DND-41 (cell line): Measurements from ENCODE around the gene OR6C75.
"Not testable (repeated sequence)": the region's sequence is repeated elsewhere in the genome, so short reads cannot be mapped to it uniquely, and the experiment has no call there.

Experiments used
- ATAC-seq: fragments of 200-7000 bp; cut with Tn5 transposase; 3 replicates; pipeline ENCODE4 v1.9.1; 2021; ENCODE audit warnings: low read depth; ENCODE audit not compliant: insufficient read depth
- DNase-seq: peaks from one replicate; pipeline ENCODE4 v3.0.0-alpha.2; 2020
- H2AFZ ChIP-seq: 2 replicates; pipeline ENCODE4 v1.6.0; 2012; ENCODE audit warnings: low read depth, low read length
- H3K27ac ChIP-seq: 2 replicates; pipeline ENCODE4 v1.5.1; 2012; ENCODE audit warnings: low read length, inconsistent platforms
- H3K27me3 ChIP-seq: fragments of 200-600 bp; sonication (generic); 2 replicates; pipeline ENCODE4 v1.6.0; 2012; ENCODE audit warnings: low read length, mild to moderate bottlenecking, inconsistent platforms; ENCODE audit not compliant: insufficient read depth, poor library complexity
- H3K36me3 ChIP-seq: 2 replicates; pipeline ENCODE4 v1.5.1; 2012; ENCODE audit warnings: low read length, inconsistent platforms; ENCODE audit not compliant: insufficient read depth
- H3K4me1 ChIP-seq: 2 replicates; pipeline ENCODE4 v1.5.1; 2012; ENCODE audit warnings: mild to moderate bottlenecking, low read length; ENCODE audit not compliant: insufficient read depth
- H3K4me2 ChIP-seq: 2 replicates; pipeline ENCODE4 v1.6.0; 2012; ENCODE audit warnings: mild to moderate bottlenecking, moderate library complexity, low read length, inconsistent platforms; ENCODE audit not compliant: insufficient read depth
- H3K4me3 ChIP-seq, 2 experiments: fragments of 200-600 bp in 1 of 2; shearing (Covaris generic) in 1 of 2; 2 replicates each; pipeline ENCODE4 v1.5.1; 2012 to 2016; ENCODE audit warnings: inconsistent platforms in 2 of 2, low read length in 2 of 2, mild to moderate bottlenecking in 2 of 2, low read depth in 1 of 2, moderate library complexity in 1 of 2
- H3K79me2 ChIP-seq: 2 replicates; pipeline ENCODE4 v1.6.0; 2012; ENCODE audit warnings: low read length, inconsistent platforms; ENCODE audit not compliant: insufficient read depth
- H3K9ac ChIP-seq: 2 replicates; pipeline ENCODE4 v1.6.0; 2012; ENCODE audit warnings: low read depth, mild to moderate bottlenecking, inconsistent platforms, low read length, moderate library complexity
- H3K9me3 ChIP-seq: 2 replicates; pipeline ENCODE4 v1.5.1; 2012; ENCODE audit warnings: low read length, moderate library complexity, mild to moderate bottlenecking, inconsistent platforms; ENCODE audit not compliant: insufficient read depth, severe bottlenecking
- H4K20me1 ChIP-seq: 2 replicates; pipeline ENCODE4 v1.6.0; 2012; ENCODE audit warnings: low read length; ENCODE audit not compliant: insufficient read depth
- EZH2 ChIP-seq: IDR thresholded peaks from 3 replicates; pipeline ENCODE4 v1.6.1; 2012; ENCODE audit warnings: borderline replicate concordance, low read depth, mild to moderate bottlenecking, moderate library complexity, low read length, inconsistent platforms; ENCODE audit not compliant: severe bottlenecking
- TF ChIP-seq, protein P1 (sequence below): IDR thresholded peaks from 2 replicates; pipeline ENCODE4 v1.5.1; 2012; ENCODE audit warnings: borderline replicate concordance, low read length, moderate library complexity, mild to moderate bottlenecking; ENCODE audit not compliant: poor library complexity, severe bottlenecking; ENCODE audit errors: extremely low read depth

Gene OR6C75

GRCh38 chr12:55362675-55363074 is at the start of gene OR6C75:
OR6C75 (plus strand) TSS chr12:55362975; CDS start chr12:55365111, 2,136 bp downstream.
- TF ChIP-seq EZH2 = no peak
- TF ChIP-seq, protein P1, sequence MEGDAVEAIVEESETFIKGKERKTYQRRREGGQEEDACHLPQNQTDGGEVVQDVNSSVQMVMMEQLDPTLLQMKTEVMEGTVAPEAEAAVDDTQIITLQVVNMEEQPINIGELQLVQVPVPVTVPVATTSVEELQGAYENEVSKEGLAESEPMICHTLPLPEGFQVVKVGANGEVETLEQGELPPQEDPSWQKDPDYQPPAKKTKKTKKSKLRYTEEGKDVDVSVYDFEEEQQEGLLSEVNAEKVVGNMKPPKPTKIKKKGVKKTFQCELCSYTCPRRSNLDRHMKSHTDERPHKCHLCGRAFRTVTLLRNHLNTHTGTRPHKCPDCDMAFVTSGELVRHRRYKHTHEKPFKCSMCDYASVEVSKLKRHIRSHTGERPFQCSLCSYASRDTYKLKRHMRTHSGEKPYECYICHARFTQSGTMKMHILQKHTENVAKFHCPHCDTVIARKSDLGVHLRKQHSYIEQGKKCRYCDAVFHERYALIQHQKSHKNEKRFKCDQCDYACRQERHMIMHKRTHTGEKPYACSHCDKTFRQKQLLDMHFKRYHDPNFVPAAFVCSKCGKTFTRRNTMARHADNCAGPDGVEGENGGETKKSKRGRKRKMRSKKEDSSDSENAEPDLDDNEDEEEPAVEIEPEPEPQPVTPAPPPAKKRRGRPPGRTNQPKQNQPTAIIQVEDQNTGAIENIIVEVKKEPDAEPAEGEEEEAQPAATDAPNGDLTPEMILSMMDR = no peak

GRCh38 chr12:55314043-55314442 is 48.7 kb upstream of the OR6C75 start, which contains the start of gene OR6C1:
OR6C1 (plus strand) TSS chr12:55314343; CDS start chr12:55320600, 6,257 bp downstream.
- H3K27me3 ChIP-seq = no peaks in the 10 kb centered on the region
- H3K4me1 ChIP-seq = no peaks in the 10 kb centered on the region
- DNase-seq (no peak), ATAC-seq (no peak)
- no peaks in the 10 kb centered on the region for H3K36me3 ChIP-seq
- H3K4me2 ChIP-seq = no peak within 1 kb of the TSS
- no peaks in the 10 kb centered on the region for H4K20me1 ChIP-seq
- H3K9me3 ChIP-seq = no peaks in the 10 kb centered on the region
- H3K27ac ChIP-seq = no peak within 1 kb of the TSS
- H3K79me2 ChIP-seq = no peaks in the 10 kb centered on the region
- no peak within 1 kb of the TSS for H2AFZ ChIP-seq
- H3K4me3 ChIP-seq = no peak within 1 kb of the TSS
- no peak for TF ChIP-seq EZH2
- TF ChIP-seq, protein P1 = no peak
- no peak within 1 kb of the TSS for H3K9ac ChIP-seq

More at GRCh38 chr12:55362675-55363074, at the start of gene OR6C75:
- H3K4me1 ChIP-seq = no peaks in the 10 kb centered on the region
- ATAC-seq (no peak), DNase-seq (no peak)
- H3K27ac ChIP-seq = no peak within 1 kb of the TSS
- H3K4me3 ChIP-seq = no peak within 1 kb of the TSS
- H3K4me2 ChIP-seq = no peak within 1 kb of the TSS
- H3K79me2 ChIP-seq = no peaks in the 10 kb centered on the region
- H3K9ac ChIP-seq = no peak within 1 kb of the TSS
- H2AFZ ChIP-seq = no peak within 1 kb of the TSS
- H4K20me1 ChIP-seq = no peaks in the 10 kb centered on the region
- H3K9me3 ChIP-seq = no peaks in the 10 kb centered on the region
- H3K27me3 ChIP-seq = peaks cover 6% of the 10 kb centered on the region
- H3K36me3 ChIP-seq = no peaks in the 10 kb centered on the region

GRCh38 chr12:55320201-55320600 is 42.6 kb upstream of the OR6C75 start:
- ATAC-seq (no peak), DNase-seq (no peak)
- Histone ChIP-seq H2AFZ (no peak overlapping the region), H3K79me2 (no peaks in the 10 kb centered on the region), H3K9ac (no peak overlapping the region), H3K4me3 (no peak overlapping the region), H4K20me1 (no peaks in the 10 kb centered on the region), H3K9me3 (no peaks in the 10 kb centered on the region), H3K36me3 (no peaks in the 10 kb centered on the region), H3K27me3 (peaks cover 5% of the 10 kb centered on the region), H3K4me2 (no peak overlapping the region), H3K4me1 (no peaks in the 10 kb centered on the region), H3K27ac (no peak overlapping the region)
- TF ChIP-seq EZH2 = no peak
- TF ChIP-seq, protein P1 = no peak

- H3K4me3 ChIP-seq, H3K27ac ChIP-seq, H3K9me3 ChIP-seq, H3K4me1 ChIP-seq, H3K36me3 ChIP-seq, H2AFZ ChIP-seq, H3K4me2 ChIP-seq, DNase-seq, H3K27me3 ChIP-seq, ATAC-seq, H3K9ac ChIP-seq, H3K79me2 ChIP-seq, H4K20me1 ChIP-seq: not testable (repeated sequence)
These were observed 37.0 kb upstream of the OR6C75 start for GRCh38 chr12:55325801-55326200.
